Adrenal gland (tissue), 12 donors: ENCODE measurements around the gene PBX1. TPM values are rescaled to one million over a fixed set of nuclear protein-coding genes. Genes with fewer than 3 reads are reported as not detected.

Source experiments
- DNase-seq, 7 donors: peaks; one replicate each; pipeline ENCODE4 v3.0.0-alpha.2; 2019 to 2020
- H3K27ac ChIP-seq, 5 donors: fragments of 200-600 bp; sonication (generic) in 4 of 5; 1 replicate in 3 of 5; 2 replicates in 2 of 5; pipeline versions ENCODE4 v1.5.1 to v1.8.0; 2016 to 2020; ENCODE audit warnings: mild to moderate bottlenecking in 1 of 5
- H3K27me3 ChIP-seq: fragments of 200-600 bp; 2 replicates; pipeline ENCODE4 v1.8.0; 2021
- H3K36me3 ChIP-seq, 2 donors: fragments of 200-600 bp; replicated peaks in 1 of 2; 1 replicate in 1 of 2; 2 replicates in 1 of 2; pipeline versions ENCODE4 v1.5.1 to v1.8.0; 2018 to 2022
- H3K4me1 ChIP-seq, 2 donors: fragments of 200-600 bp; replicated peaks in 1 of 2; 1 replicate in 1 of 2; 2 replicates in 1 of 2; pipeline versions ENCODE4 v1.5.1 to v1.8.0; 2018 to 2021
- H3K4me3 ChIP-seq, 4 donors: fragments of 200-600 bp; sonication (generic) in 3 of 4; one replicate each; pipeline ENCODE4 v1.5.1; 2016 to 2018
- H3K9me3 ChIP-seq, 3 donors: fragments of 200-600 bp; sonication (generic) in 1 of 3; replicated peaks in 1 of 3; 1 replicate in 2 of 3; 2 replicates in 1 of 3; pipeline versions ENCODE4 v1.5.1 to v1.8.0; 2016 to 2021
- POLR2A ChIP-seq, 2 donors: fragments of 450-650 bp; IDR thresholded peaks; one replicate each; pipeline ENCODE4 v1.6.1; 2017; ENCODE audit warnings: antibody characterized with exemption in 2 of 2, mild to moderate bottlenecking in 2 of 2, moderate library complexity in 1 of 2
- WGBS, 4 donors: extraction: QIAGEN DNeasy Blood & Tissue Kit in 2 of 4; methylation state at CpG; one replicate each; pipeline versions ENCODE4 v1.1.5 to v1.1.7; 2013 to 2017; 5-methylcytosine and 5-hydroxymethylcytosine counted together
- intact Hi-C, 2 donors: fragments of 100-400 bp; cut with DNase I; formaldehyde crosslinking; loops; one replicate each; pipeline versions ENCODE4 v1.14.1 to v1.15.0; 2022 to 2023
- polyA plus RNA-seq, 3 donors: library from polyadenylated mRNA; stranded (reverse); fragments of 200-250 nt in 2 of 3; fragments of 350-450 nt in 1 of 3; fragmentation: Illumina TruSeq in 1 of 3; extraction: RNeasy Lipid Tissue Mini Kit (QIAGEN cat#74804) in 1 of 3; gene quantifications; one replicate each; pipeline ENCODE4 v1.2.3, GENCODE V29; 2013 to 2014
- total RNA-seq, 9 donors: library from RNA; depleted of rRNA in 4 of 9; stranded (reverse); fragments of >200 nt in 4 of 9; fragments of 120-200 nt in 1 of 9; fragmentation: NEBNext Ultra II Directional in 1 of 9; extraction: Animal tissue kit (Norgen Biotek cat#: 25700) in 1 of 9; gene quantifications; one replicate each; pipeline versions ENCODE4 v1.1.0 to v1.2.4, GENCODE V29; 2013 to 2023
- TF ChIP-seq, protein P1 (sequence below), 6 experiments: fragments of 450-650 bp in 4 of 6; fragments of 200-600 bp in 2 of 6; sonication (generic) in 1 of 6; IDR thresholded peaks; 1 replicate in 5 of 6; 2 replicates in 1 of 6; pipeline versions ENCODE4 v1.5.1 to v1.8.0; 2016 to 2021; ENCODE audit warnings: antibody characterized with exemption in 6 of 6, mild to moderate bottlenecking in 2 of 6, moderate library complexity in 1 of 6
- donor health status: healthy with polysubstance abuse.
- donor health status: Bipolar disorder and iron deficiency.
- donor health status: DM: yes; HTN: yes; CAD: no.
- donor health status: DM: no; HTN: no; CAD: no.
- donor health status: DM: no; HTN: no; CAD: no.
- donor health status: DM: yes; HTN: yes; CAD: no.

The PBX1 gene
- total and polyA plus RNA-seq, 12 donors = 13.0 to 294 (median 99.3) TPM

DNA sequence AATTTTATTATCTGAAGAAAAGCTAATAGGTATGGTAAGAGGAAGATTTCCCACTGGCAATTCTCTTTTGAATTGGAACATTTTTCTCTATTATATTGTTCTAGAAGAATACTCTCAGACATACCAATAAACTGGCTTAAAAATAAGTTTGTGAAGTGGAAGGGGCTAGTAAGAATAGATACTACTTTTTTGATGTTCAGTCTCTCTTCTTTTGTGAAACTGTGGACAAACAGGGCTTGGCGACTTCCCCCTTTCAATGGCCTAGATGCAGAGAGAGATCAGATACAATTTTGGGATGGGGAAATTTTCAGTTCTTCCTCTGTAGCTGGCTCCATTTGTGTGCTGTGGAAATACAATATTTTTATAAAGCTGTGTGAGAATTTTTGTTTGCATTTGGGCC, 2.5 kb downstream of the PBX1 start:
- H3K9me3 ChIP-seq = no peaks in the 10 kb centered on the region
- peak overlapping the region in 3 of 4 donors; percentile 46 to 75 (median 57) for H3K4me3 ChIP-seq
- DNase-seq = peak in 1 of 7 donors; percentile 16
- WGBS, 4 donors = 6 to 11% (median 8%) methylated on average over 1 of the region's 1 CpG
- no peaks in the 10 kb centered on the region for H3K27me3 ChIP-seq
- intact Hi-C loops = no loop called here
- H3K4me1 ChIP-seq = peaks cover 21 to 45% of the 10 kb centered on the region in 2 donors
- no peaks in the 10 kb centered on the region for H3K36me3 ChIP-seq
- TF ChIP-seq, protein P1, sequence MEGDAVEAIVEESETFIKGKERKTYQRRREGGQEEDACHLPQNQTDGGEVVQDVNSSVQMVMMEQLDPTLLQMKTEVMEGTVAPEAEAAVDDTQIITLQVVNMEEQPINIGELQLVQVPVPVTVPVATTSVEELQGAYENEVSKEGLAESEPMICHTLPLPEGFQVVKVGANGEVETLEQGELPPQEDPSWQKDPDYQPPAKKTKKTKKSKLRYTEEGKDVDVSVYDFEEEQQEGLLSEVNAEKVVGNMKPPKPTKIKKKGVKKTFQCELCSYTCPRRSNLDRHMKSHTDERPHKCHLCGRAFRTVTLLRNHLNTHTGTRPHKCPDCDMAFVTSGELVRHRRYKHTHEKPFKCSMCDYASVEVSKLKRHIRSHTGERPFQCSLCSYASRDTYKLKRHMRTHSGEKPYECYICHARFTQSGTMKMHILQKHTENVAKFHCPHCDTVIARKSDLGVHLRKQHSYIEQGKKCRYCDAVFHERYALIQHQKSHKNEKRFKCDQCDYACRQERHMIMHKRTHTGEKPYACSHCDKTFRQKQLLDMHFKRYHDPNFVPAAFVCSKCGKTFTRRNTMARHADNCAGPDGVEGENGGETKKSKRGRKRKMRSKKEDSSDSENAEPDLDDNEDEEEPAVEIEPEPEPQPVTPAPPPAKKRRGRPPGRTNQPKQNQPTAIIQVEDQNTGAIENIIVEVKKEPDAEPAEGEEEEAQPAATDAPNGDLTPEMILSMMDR (IDR thresholded peaks at IDR 0.05) = no peak
- TF ChIP-seq POLR2A (IDR thresholded peaks at IDR 0.05) = no peak
- H3K27ac ChIP-seq = peak overlapping the region in 4 of 5 donors; percentile 28 to 87 (median 83)

GRCh38 chr1:164562061-164562460, 3.1 kb downstream of the PBX1 start:
- TF ChIP-seq, protein P1 (IDR thresholded peaks at IDR 0.05) = no peak
- no peak for TF ChIP-seq POLR2A (IDR thresholded peaks at IDR 0.05)
- Histone ChIP-seq H3K4me3 (peak overlapping the region in 3 of 4 donors; percentile 6 to 75 (median 22)), H3K9me3 (no peaks in the 10 kb centered on the region), H3K27me3 (no peaks in the 10 kb centered on the region), H3K4me1 (peaks cover 21 to 51% of the 10 kb centered on the region in 2 donors), H3K36me3 (no peaks in the 10 kb centered on the region), H3K27ac (peak overlapping the region in 3 of 5 donors; percentile 65 to 84 (median 82))
- intact Hi-C loops = no loop called here
- no peak for DNase-seq

DNA sequence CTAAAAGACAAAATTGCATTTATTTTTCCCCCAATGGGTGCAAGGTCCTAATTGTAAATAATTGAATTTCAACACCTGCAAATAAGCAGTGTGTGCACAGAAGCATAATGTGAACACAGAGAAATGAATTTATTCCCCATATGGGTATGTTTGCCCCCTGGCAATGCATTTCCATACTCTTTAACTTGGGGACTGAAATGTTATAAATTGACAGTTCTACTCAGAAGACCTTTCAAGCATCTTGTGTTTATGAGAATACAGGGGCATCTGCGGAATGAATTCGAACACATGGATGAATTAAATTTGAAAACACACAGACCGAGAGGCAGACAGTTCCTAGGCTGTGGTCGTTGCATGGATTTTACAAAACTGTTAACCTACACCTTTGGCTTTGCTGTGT, 3.5 kb downstream of the PBX1 start:
- TF ChIP-seq, protein P1 (IDR thresholded peaks at IDR 0.05) = no peak
- no peak for TF ChIP-seq POLR2A (IDR thresholded peaks at IDR 0.05)
- peak overlapping the region in 3 of 5 donors; percentile 32 to 65 (median 41) for H3K27ac ChIP-seq
- intact Hi-C loops = no loop called here

DNA sequence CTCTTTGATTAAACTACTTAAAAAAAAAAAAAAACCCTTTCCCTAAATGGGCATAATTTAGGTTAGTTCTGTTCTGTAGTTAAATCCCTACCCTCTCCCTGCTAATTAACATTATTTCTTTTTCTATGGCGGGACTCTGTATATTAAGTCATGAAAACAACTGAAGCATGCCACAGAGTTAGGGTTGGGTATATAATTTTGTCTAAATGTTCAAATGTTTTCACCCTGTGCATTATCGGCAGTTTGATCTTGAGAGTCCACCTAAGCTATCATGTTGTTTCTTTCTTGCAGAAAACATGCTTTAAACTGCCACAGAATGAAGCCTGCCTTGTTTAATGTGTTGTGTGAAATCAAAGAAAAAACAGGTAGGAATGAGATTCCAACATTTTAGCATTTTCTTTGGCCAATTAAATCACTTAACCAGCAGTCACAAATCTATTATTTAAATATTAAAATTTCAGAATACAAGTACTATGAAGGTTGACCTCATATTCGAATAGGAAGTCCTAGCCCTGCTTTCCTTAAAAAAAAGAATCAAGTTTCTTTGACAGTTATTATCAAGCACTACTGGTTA, 4.0 kb downstream of the PBX1 start:
- no peaks in the 10 kb centered on the region for H3K9me3 ChIP-seq
- no peaks in the 10 kb centered on the region for H3K36me3 ChIP-seq
- peak overlapping the region in 3 of 5 donors; percentile 32 to 65 (median 41) for H3K27ac ChIP-seq
- intact Hi-C loops = no loop called here
- 24 to 32% (median 30%) methylated on average over 3 of the region's 3 CpGs for WGBS, 4 donors
- H3K27me3 ChIP-seq = no peaks in the 10 kb centered on the region
- no peak for DNase-seq
- peak overlapping the region in 3 of 4 donors; percentile 4 to 75 (median 22) for H3K4me3 ChIP-seq
- H3K4me1 ChIP-seq = peaks cover 29 to 56% of the 10 kb centered on the region in 2 donors
- no peak for TF ChIP-seq POLR2A (IDR thresholded peaks at IDR 0.05)
- TF ChIP-seq, protein P1 (IDR thresholded peaks at IDR 0.05) = no peak

More for the DNA sequence above, 3.5 kb downstream of the PBX1 start:
- Histone ChIP-seq H3K4me1 (peaks cover 24 to 54% of the 10 kb centered on the region in 2 donors), H3K27me3 (no peaks in the 10 kb centered on the region), H3K36me3 (no peaks in the 10 kb centered on the region), H3K4me3 (peak overlapping the region in 2 of 4 donors; percentile 22 to 75), H3K9me3 (no peaks in the 10 kb centered on the region)
- no peak for DNase-seq
- WGBS, 4 donors = 18 to 27% (median 24%) methylated on average over 4 of the region's 4 CpGs
